HG02938 (cell line): ENCODE measurements around the gene ATG4B.
"Not testable (repeated sequence)": the region's sequence is repeated elsewhere in the genome, so short reads cannot be mapped to it uniquely, and the experiment has no call there.

Experiments
- ATAC-seq: cut with Tn5 transposase; IDR thresholded peaks from one replicate; pipeline ENCODE4 v1.9.1; 2021; ENCODE audit warnings: mild to moderate bottlenecking, moderate library complexity; ENCODE audit not compliant: unreplicated experiment

The ATG4B gene

DNA sequence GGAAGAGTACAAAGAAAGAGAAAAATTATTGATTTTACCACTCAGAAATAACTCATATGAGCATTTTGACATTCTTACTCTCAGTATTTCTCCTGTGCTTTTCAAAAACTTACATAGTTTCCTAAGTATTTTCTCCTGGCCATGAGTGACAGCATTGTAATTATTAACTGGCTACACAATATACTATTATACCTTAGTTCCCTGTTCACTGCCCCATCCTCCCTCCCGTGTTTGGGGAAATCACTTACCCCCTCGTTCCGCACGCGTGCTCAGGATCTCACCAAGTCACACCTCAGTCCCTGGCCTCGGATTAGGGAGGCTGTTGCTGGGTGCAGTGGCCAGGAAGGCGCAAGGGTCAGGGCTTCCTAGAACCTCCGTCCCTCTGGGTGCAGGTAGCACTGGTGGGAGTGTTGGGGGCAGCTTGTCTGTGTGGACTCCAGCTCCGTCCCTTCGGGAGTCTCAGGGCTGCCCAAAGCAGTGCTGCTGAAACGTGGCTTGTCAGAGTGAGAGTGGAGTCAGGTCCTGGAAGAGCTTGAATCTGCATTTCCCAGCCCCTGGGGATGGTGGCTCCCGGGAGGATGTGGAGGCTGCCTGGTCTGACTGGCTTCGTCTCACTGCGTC, 23.2 kb downstream of the ATG4B start:
- no peak for ATAC-seq

GRCh38 chr2:241662731-241663130, 25.2 kb downstream of the ATG4B start:
- not testable (repeated sequence) for ATAC-seq

DNA sequence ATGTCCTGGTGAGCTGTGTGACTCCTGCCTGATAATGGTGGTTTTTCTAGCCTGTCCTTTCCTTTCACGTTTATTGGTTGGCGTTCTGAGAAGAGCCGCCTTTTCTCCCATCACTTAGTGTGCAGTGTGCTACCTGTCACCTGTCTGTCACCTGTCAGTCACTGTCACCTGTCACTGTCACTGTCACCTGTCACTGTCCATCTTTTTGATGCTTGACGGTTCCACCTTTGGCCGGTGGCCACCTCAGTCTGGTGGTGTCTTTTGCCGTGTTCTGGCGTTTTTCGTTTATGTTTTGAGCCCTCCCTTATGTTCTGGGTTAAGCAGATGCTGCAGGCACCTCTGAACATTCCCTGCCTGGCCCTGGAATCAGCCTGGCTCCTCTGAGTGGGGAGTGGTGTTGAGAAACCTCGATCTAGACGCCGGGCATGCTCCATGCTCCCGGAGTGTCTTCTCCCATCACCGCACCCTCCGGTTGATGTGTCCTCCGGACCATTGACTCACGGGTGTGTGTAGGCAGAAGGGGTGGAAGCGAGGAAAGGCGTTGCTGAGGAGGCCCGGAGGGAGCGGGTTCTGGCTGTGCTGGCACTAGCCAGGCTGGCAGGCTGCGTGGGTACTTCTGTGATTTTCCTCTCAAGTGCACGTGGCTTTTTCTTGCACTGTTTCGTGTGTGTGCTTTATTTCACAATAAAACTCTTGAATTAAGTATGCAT, 28.4 kb downstream of the ATG4B start:
- no peak for ATAC-seq

- no peak for ATAC-seq
These were observed 29.3 kb downstream of the ATG4B start for GRCh38 chr2:241666627-241667400.

DNA sequence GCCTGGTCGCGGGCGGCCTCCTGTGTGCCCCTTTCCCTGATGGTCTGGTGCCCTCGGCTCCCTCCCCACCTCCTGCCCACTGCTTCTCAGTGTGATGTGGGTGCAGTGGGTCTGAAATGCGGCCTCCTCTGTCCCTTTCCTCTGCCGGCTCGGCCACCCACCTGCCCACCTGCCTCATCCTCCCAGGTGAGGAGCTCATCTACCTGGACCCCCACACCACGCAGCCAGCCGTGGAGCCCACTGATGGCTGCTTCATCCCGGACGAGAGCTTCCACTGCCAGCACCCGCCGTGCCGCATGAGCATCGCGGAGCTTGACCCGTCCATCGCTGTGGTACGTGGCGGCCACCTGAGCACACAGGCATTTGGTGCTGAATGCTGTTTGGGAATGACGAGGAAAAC, 30.9 kb downstream of the ATG4B start:
- no peak for ATAC-seq

- no peak for ATAC-seq
These were observed 31.3 kb downstream of the ATG4B start for GRCh38 chr2:241668839-241669238.

DNA sequence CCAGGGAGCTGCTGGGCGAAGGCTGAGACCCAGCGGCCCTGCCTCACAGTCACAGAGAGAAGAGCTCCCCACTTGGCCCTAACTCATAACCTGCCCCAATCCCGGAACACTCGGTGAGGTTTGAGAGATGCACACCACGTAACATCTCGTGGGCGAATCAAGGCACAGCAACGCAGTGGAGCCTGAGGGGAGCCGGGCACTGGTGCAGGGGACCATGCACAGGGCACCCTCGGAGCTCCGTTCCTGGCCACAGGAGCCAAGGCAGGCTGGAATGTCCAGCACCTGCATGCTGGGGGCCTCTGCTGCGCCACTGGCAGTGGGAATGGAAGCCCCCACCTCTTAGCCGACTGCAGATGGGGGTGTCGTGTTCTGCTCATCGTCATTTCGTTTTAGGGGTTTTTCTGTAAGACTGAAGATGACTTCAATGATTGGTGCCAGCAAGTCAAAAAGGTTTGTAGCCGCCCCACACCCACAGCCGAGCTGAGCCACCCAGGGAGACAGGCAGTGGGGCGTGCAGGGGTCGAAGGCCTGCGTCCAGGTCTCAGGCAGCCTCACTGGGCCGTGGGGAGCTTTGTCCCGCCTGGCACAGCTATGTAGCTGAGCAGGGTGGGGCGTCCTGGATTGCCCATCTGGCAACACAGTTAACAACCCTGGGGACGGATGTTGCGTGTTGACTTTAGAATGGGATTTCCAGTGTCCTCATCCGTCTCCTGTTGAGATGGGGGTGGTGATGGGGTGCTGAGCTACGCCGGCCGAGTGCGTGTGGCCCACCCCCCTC, 33.0 kb downstream of the ATG4B start:
- no peak for ATAC-seq

- ATAC-seq, result no peak
These were observed 34.2 kb downstream of the ATG4B start for GRCh38 chr2:241671457-241672240.

GRCh38 chr2:241672243-241673188, 35.0 kb downstream of the ATG4B start:
- ATAC-seq, result no peak

DNA sequence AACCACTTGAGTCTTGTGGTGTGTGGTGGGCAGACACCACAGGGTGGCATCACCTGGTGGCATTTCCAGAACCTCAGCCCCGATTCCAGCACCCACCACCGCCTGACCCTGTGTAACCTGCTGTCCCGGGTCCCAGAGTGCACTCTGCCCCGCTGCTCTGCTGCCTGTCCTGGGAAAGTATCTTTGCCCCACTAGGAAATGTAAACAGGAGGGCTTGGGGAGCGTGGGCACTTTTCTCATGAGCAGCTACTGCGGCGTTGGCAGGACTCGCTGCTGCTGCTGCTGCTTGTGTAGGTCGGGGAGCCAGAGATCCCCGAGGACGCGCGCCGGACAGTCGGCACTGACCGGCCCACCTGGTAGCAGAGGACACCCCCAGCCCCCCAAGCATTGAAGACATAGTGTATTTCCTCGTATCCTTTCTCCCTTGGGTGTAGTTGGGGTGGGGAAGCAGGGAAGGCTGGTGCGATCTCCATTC, 35.7 kb downstream of the ATG4B start:
- no peak for ATAC-seq

DNA sequence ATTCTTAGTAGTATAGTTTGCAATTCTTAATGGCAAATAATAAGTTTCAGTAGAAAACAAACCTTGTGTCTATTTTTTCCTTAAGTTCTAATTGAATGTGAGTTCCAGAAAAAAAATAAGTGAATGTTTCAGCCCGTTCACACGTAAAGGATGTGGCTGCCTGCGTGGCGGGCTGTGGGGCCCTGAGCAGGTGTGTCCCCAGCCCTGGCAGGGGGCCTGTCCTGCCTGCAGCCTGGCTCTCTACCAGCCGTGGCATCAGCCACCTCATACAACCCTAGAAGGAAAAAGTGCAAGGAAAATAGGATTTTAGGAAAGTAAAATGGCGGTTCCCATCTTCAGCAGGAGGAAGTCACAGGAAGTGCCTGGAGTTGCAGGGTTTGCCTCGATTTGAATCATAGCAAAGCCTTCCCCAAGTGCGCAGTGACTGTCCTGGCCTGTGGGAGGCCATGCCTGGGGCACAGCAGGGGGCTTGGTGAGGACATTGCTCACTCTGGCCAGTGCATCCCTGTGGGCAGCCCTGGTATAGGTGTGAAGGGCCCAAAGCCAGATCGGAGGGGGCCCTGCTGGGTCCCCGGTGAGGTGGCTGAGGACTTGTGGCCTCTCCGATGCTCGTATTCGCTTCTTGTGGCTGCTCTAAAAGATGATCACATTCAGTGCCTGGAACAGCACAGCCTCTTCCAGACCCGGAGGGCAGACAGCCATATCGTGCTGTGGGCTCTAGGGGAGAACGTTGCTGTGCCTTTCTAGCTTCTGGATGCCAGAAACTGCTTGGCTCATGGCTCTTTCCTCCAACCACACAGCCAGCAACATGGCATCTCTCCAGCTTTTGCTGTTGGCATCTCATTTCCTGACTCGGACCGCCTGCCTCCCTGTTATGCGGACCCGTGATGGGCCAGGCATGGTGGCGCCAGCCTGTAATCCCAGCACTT, 36.6 kb downstream of the ATG4B start:
- no peak for ATAC-seq

GRCh38 chr2:241675885-241676284, 38.4 kb downstream of the ATG4B start:
- ATAC-seq, result no peak

GRCh38 chr2:241676665-241677064, 39.2 kb downstream of the ATG4B start:
- ATAC-seq, result no peak

DNA sequence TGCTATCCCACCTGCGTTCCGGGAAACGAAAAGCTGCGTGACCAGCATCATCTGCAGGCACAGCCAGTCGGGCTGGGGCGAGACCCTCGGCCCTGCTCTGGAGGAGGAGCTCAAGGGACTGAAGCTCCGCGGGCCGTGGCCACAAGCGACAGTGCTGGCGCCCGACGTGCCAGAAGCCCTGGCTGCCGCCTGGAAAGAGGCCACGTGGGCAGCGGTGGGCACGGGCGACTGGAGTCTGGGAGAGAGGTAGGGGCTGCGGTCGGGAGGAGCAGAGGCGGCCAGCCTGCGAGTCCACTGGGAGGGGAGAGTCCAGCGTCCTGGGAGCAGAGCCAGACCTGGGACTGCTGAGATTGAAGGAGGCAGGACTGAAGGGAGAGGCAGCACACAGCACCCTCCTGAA, 39.9 kb downstream of the ATG4B start:
- ATAC-seq, result no peak

GRCh38 chr2:241678307-241678706, 40.8 kb downstream of the ATG4B start:
- ATAC-seq, result no peak

DNA sequence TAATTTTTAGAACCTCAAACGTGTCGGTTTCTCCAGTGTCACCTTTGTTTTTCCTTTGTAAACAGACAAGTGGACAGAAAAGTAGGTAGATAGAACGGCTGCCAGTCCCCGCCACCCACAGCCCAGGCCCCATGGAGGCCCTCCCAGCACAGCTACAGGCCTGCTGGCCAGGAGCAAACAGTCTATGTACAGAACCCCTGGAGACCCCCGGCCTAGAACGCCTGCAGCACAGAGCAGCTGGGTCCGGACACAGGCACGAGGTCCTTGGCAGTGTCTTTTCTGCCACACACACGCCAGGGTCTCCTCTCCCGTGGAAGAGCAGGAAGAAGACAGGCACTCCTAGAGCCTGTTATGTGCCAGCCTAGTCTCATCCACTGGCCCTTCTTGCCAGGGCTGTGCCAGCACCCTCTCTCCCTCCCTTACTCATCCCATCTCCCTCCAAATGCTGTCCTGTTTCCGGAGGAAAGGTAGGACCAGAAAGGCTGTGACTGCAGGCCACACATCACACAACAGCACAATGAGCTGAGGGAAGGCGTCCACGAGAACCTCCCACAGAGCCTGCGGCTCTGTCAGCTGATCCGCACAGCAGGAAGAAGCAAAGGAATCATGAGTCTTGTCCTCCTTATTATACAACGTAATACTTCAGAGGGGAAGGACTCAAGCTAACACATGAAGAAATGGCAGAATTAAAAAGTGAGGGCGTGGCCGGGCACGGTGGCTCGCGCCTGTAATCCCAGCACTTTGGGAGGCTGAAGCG, 41.5 kb downstream of the ATG4B start:
- ATAC-seq, result no peak

- ATAC-seq, result no peak
These were observed 42.6 kb downstream of the ATG4B start for GRCh38 chr2:241680044-241680443.
